A549 treated with CORT108297 at 1 μM for 4 hours (cell line): ENCODE measurements around the gene ZBTB21. TPM values are rescaled to one million over a fixed set of nuclear protein-coding genes. Genes with fewer than 3 reads are reported as not detected.

Source experiments
- total RNA-seq: library from RNA; stranded (reverse); fragments of 200-300 nt; extraction: Qiagen RNA extraction; gene quantifications from 5 replicates; pipeline ENCODE4 v1.2.3, GENCODE V29; 2022

Gene ZBTB21
- 4.5 to 6.3 TPM (median 5.6 TPM) in 5 replicates for total RNA-seq

DNA sequence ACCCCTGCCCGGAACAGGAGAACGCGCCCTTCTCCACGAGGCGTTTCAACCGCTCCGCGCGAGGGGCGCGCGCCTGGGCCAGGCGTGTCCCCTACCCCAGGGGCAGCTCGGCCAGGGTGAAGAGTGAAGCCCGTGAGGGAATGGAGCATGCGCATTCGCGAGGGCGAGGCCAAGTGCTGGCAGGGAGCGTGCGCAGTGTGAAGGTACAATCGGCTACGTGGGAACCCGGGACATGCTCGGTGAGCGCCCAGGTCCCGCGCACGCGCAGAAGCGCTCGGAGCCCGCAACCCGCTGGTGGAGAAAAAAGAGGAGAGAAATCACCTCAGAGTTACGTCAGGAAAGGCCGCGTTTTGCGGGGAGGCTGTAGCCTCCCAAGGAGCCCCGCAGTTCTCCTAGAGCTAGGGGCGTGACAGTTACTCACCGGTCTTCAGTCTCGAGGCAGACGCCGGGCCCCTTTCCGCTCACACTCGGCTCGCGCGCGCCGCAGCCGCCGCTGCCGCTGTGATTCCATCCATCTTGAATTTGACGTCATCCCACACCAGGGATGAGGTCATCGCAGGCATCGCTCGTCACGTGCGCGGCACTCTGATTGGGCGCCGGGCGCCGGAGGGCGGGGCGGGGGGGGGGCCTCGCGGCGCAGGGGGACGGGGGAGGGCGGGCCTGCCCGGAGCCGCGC, at the start of gene ZBTB21:
Gene ZBTB21 (minus strand): TSS at position 530 of the 676 bp plus-strand sequence. CDS start 16,265 bp downstream, outside the sequence.

GRCh38 chr21:41953831-41954653, 56.1 kb downstream of the ZBTB21 start, which contains the start of gene C2CD2:
Gene C2CD2, minus strand, starts transcription at chr21:41954018. Its CDS starts 370 bp downstream, at chr21:41953648.

Other genes starting within 250 kb of the ZBTB21 start
- gene RIPK4, start 243.3 kb downstream of the ZBTB21 start, total RNA-seq: 13.4 to 17.3 TPM (median 15.3 TPM) in 5 replicates
- 2.8 to 4.1 TPM (median 3.4 TPM) in 5 replicates for gene PRDM15, start 131.0 kb downstream of the ZBTB21 start, total RNA-seq
- 7.2 to 10.4 TPM (median 8.6 TPM) in 5 replicates for gene C2CD2, start 56.3 kb downstream of the ZBTB21 start, total RNA-seq
- gene UMODL1, start 61.0 kb upstream of the ZBTB21 start, total RNA-seq: not detected in 5 replicates
- 2.5 to 3.6 TPM (median 2.9 TPM) in 5 replicates for gene ABCG1, start 208.8 kb upstream of the ZBTB21 start, total RNA-seq